Ecto neural progenitor cell (in vitro differentiated cells): ENCODE results near the gene LIMA1.
"Not testable (repeated sequence)": the region's sequence is repeated elsewhere in the genome, so short reads cannot be mapped to it uniquely, and the experiment has no call there.

Source experiments
- DNase-seq: peaks from one replicate; pipeline ENCODE4 v3.0.0-alpha.2; 2018; ENCODE audit warnings: low spot score

LIMA1 gene

DNA sequence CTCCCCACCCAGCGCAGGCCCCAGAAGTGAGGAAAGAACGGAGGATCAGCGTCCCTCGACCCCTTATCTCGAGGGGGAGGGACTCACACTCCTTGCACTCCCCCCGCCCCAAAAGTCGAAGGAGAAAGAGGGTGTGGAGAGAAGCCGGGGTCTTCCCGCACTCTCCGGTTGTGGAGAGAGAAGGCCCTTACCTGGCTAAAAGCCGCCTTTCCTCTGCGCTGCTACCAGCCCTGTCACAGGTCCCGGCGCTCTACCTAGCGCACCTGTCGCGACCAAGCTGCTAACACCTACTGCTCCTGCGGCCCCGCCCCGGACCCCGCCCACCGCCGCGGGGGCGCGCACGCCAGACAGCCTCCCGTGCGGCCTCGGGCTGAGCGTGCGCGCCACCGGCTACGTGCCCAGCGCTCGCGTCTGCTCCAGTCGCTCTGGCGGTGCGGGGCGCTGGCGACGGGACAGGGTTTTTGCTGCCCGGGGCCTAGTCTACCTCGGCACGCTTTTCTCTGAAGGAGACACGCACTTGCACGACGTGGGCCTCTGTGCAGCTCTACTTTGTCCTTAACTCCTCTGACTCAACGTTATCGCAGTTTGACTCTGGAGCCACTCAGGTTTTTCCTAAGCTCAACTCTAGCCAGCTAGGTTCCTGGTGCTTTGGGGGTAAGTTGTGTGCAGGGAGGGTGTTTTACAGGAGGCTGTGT lies at the start of gene LIMA1:
Gene LIMA1, minus strand, starts transcription at position 292 of the 695 bp plus-strand sequence. CDS start 34,769 bp downstream, outside the sequence.
- DNase-seq, result peak; percentile 94

DNA sequence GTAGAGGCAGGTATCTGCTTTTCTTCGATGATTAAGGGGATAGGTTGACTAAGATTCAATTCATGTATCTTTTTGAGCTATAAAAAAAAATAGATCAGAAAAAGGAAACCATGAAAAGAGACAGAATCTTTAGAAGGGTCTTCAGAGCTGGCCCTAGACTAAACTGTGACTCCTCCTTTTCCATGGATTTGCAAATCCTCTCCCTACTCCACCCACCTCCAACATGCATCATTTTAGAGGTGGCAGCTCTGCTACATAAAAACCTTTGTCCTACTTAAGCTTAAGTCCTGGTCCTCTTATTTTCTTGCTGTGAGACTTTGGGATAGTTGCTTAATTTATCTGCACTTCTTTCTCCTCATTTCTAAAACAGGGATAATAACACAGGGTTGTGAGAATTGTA lies 48.4 kb upstream of the LIMA1 start:
- DNase-seq, result no peak

DNA sequence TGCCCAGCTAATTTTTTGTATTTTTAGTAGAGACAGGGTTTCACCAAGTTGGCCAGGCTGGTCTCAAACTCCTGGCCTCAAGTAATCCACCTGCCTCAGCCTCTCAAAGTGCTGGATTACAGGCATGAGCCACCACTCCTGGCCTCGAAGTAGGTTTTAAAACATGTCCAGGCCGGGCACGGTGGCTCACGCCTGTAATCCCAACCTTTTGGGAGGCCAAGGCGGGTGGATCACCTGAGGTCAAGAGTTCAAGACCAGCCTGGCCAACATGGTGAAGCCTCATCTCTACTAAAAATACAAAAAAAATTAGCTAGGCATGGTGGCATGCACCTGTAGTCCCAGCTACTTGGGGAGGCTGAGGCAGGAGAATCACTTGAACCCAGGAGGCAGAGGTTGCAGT lies 45.3 kb upstream of the LIMA1 start:
- DNase-seq, result not testable (repeated sequence)

DNA sequence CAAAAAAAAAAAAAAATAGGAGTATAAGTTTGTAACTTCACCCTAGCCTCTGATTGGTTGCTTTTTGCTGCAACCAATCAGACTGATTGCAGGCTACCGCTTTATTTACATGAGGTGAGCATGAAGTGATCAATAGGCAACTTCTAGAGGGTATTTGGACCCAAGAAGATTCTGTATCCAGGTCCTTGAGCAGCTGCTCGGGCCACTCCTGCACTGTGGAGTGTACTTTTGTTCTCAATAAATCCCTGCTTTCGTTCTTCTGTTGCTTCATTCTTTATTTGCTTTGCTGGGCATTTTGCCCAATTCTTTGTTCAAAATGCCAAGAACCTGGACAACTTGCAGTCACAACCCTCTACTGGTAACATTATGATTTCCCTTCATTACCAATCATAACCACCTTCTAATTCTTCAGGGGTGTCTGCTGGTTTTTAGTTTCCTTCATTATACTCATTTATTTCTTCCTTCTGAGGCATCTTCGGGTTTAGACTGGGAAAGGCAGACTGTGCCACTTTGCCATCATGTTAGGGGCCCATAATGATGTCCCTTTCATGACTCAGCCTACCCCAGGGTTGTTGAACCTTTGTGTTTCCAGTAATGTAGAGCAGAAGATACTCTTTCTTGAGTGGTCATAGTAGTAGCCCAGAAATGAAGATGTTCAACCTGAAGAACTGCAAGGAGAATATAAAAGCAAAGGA lies 43.4 kb upstream of the LIMA1 start:
- DNase-seq, result no peak

DNA sequence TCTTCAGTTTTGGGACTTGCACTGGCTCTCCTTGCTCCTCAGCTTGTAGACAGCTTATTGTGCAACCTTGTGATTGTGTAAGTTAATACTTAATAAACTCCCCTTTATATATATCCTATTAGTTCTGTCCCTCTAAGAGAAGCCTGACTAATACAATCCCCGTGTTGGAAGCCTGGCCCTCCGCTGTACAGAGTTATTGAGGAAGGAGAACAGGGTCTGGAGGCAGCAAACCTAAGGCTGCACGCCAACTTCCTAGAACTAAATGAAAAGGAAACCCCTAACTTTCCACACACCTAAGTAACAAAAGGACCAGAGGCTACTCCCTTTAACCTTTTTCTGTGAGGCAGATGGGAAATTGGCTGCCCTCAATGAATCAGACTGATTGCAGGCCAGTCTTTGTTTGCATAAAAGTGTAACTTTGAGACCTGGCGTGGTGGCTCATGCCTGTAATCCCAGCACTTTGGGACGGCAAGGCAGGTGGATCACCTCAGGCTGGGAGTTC lies 42.6 kb upstream of the LIMA1 start:
- DNase-seq, result no peak

DNA sequence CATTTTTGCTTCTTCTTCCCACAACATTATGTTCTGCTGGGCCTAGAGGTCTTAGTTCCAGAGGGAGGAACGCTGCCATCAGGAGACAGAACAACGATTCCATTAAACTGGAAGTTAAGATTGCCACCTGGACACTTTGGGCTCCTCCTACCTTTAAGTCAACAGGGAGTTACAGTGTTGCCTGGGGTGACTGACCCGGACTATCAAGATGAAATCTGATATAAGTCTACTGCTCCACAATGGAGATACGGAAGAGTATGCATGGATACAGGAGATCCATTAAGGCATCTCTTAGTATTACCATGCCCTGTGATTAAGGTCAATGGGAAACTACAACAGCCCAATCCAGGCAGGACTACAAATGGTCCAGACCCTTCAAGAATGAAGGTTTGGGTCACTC lies 41.5 kb upstream of the LIMA1 start:
- not testable (repeated sequence) for DNase-seq

DNA sequence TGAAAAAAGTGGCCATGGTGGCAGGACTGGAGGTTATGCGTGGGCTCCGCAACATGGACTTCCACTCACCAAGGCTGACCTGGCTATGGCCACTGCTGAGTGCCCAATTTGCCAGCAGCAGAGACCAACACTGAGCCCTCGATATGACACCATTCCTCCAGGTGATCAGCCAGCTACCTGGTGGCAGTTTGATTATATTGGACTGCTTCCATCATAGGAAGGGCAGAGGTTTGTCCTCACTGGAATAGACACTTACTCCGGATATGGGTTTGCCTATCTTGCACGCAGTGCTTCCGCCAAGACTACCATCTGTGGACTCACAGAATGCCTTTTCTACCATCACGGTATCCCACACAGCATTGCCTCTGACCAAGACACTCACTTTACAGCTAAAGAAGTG lies 40.8 kb upstream of the LIMA1 start:
- not testable (repeated sequence) for DNase-seq

DNA sequence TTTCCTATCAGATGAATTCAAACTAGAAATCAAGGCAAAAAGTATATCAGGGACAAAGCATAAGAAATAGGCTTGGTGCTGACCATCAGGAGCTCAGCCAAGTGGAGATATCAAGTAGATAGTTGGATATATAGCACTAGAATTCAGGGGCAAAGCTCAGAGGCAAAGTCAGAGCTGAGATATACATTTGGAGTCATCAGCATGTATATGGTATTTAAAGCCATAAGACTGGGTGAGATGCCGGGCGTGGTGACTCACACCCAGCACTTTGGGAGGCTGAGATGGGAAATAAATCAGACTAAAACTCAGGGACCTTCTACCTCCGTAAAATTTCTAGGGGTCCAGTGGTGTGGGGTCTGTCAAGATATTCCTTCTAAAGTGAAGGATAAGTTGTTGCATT lies 38.9 kb upstream of the LIMA1 start:
- no peak for DNase-seq

DNA sequence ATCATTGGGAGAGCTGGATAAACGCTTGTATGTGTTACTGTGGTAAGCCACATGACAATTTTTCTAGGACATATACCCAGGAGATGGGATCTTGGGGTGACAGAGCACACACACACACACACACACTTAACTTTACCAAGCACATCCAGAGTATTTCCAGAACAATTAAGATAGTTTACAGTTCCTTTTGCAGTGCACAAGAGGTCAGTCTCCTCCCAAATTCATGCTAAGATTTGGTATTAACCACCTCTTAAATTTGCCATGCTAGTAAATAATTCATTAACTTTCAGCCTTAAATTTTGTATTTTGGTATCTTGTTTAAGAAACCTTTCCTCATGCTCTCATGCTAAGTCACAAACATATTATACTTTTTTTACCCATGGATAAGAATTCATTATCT lies 33.9 kb upstream of the LIMA1 start:
- DNase-seq, result no peak

DNA sequence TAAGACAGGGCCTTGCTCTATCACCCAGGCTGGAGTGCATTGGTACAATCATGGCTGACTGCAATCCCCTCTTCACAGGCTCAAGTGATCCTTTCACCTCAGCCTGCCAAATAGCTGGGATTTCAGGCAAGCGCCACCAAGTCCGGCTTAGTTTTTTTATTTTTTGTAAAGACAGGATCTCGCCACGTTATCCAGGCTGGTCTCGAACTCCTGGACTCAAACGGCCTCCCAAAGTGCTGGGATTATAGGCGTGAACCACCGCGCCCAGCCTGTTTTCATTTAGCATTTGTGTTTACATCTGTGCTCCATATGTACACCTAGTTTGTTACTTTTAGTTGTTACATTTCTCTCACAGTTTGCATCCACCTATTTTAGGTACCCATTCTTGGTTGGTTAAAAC lies 32.5 kb upstream of the LIMA1 start:
- DNase-seq, result no peak

DNA sequence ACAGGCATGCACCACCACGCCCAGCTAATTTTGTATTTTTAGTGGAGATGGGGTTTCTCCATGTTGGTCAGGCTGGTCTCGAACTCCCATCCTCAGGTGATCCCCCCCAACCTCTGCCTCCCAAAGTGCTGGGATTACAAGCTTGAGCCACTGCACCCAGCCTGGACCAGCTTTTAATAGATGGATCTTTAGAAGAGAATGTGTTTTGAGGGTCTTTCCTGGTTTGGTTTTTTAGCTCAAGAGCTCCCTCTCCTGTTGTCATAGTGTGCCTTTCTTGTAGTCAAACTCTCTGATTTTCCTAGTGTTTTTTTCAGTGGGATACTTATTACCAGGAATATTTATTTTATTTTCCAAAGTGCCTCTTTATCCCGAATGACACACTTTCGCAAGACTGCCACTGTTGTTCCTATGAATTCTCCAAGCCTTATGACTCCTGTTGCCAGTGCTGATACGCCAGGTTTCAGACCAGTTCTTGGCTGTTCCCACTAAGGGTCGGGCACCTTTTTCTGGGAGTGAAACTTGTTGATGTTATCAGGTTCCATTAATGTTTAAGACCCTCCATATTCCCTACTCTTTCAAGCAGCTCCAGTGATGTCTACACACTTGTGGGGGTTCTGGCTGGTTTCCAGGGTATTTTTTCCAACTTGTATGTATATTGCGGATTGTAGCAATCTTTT lies 31.5 kb upstream of the LIMA1 start:
- DNase-seq, result no peak

DNA sequence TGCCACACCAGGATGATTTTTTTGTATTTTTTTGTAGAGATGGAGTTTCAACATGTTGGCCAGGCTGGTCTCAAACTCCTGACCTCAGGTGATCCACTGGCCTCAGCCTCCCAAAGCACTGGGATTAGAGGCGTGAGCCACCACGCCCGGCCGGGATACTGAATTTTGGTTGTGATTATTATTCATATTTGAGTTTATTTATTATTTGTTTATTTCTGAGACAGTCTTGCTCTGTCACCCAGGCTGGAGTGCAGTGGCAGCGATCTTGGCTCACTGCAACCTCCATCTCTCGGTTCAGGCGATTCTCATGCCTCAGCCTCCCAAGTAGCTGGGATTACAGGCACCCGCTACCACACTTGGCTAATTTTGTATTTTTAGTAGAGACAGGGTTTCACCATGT lies 30.7 kb upstream of the LIMA1 start:
- not testable (repeated sequence) for DNase-seq

DNA sequence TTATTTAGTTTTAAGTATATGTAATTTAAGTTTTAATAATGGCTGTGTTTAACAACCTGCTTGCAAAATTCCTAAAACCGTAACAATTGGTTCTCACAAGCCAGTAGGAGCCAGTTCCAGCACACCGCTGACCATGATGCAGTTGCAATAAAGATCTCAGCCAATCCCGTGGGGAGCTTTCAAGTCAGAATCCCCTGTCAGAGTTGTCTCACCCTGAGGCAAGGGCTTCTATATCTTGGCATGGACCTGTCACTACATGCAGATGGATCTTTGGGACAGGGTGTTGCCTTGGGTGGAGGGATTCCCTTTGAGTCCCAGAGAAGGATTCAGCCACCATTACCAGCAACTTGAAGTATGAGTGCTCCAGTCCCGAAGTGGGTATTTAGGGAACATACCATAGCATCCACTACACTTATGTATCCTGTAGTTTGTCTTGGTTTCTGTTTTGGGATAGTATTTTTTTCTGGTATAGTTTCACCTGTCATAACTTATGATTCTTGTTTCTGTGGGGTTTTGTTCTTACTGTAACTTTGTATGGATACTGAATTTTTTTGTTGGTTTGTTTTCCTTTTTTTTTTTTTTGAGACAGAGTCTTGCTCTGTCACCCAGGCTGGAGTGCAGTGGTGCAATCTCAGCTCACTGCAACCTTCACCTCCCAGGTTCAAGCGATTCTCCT lies 30.1 kb upstream of the LIMA1 start:
- DNase-seq, result no peak

DNA sequence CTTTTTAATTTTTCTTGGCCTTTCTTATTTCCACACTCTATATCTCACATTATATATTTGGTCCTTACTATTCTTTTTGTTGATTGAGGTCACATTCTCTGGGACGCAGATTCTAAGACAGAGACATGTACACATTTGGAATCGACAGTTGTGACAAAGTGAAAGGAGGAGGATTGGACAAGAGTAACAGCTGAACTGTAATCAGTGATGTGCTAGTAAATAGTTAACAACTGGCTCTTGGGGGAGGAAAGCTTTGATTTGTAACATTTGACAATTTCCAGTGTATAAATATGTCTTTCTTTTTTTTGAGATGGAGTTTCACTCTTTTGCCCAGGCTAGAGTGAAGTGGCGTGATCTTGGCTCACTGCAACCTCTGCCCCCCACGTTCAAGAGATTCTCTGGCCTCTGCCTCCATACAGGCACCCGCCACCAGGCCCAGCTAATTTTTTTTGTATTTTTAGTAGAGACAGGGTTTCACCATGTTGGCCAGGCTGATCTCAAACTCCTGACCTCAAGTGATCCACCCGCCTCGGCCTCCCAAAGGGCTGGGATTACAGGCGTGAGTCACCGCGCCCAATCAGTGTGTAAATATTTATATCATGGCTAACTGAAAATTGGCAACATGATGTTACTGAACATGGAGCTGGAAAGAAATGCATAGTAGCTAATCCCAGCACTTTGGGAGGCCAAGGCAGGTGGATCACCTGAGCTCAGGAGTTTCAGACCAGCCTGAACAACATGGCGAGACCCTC lies 28.7 kb upstream of the LIMA1 start:
- not testable (repeated sequence) for DNase-seq

DNA sequence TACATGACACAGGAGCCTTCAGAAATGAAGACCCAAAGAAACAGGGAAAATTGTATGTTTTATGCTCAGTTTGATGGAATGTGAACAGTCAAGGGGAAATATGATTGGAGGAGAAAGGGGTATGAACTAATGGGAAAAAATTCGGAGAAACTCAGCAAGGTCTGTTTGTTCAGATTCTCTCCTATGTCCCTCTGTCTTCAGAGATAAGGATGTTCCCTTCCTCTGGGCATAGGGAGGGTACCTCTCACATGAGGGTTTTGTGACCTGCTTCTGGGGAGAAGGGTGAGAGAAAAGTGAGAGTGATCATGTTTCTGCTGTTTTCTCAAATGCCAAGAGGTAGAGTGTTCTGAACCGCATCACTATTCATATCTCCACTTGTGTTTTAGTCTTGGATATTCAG lies 26.6 kb upstream of the LIMA1 start:
- DNase-seq, result no peak

DNA sequence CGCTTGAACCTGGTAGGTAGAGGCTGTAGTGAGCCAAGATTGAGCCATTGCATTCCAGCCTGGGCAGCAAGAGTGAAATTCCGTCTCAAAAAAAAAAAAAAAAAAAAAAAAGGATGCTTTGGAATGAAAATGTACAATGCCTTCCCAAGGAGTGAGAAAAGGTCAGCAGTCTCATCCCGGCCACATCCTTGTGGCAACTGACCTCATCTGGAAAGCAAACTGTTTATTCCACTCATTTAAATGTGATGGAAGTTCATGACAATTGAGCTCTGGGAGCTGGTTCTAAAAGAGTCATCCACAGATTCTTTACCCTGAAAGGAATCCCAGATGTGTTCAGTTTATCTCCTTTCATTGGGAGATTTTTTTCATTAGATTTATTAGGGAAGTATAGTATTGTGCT lies 19.4 kb upstream of the LIMA1 start:
- no peak for DNase-seq

DNA sequence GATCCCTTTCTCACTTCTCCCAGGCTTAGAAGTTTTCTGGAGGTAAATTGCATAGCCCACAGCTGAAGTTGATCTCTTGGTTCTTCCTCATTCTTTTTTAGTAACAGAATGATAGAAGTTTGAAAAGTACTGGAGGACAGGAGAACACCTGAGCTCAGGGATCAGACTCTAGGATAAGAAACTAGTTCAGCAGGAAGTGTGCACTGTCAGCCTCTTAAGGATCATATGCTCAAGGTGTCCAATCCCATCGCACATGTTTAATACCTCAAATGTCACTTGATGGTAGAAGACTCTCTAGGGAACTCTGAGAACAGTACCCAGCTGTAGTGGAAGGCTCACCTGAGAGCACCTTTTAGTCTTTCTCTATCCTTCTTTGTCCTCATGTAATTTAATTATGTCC lies 14.7 kb upstream of the LIMA1 start:
- DNase-seq, result no peak

DNA sequence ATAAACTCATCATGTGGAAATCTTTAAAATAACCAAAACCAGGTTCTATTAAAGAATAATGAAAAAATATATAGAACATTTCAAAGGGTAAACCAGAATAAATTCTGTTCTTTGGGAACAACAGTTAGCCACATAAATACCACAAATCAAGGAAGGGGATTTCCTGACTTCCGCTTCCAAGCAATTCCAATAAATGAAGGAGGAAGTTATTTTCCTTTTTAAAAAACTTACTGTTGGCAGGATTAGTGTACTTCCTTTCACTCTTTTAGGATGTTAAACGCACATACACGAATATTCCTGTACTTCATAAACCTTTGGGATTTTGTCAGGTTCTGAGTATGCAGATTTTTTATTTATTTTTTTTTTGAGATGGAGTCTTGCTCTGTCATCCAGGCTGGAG lies 13.7 kb upstream of the LIMA1 start:
- DNase-seq, result no peak

DNA sequence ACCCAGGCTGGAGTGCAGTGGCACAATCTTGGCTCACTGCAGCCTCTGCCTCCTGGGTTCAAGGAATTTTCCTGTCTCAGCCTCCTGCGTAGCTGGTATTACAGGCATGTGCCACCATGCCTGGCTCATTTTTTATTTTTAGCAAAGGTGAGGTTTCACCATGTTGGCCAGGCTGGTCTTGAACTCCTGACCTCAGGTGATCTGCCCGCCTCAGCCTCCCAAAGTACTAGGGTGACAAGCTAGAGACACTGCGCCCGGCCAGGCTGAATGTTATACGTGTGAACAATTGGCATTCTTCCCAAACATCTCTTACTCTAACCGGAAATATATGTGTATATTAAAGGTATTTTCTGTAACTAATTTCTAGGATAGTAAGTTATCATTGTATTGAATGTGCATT lies 13.2 kb upstream of the LIMA1 start:
- DNase-seq, result no peak

DNA sequence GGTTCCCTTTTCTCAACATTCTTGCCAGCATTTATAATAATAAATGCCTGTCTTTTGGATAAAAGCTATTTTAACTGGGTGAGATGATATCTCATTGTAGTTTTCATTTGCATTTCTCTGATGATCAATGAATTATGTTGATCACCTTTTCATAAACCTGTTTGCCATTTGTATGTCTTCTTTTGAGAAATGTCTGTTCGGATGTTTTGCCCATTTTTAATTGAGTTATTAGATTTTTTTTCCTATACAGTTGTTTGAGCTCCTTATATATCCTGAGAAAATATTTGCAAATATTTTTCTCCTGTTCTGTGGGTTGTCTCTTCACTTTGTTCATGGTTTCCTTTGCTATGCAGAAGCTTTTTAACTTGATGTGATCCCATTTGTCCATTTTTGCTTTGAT lies 8.1 kb upstream of the LIMA1 start:
- no peak for DNase-seq

DNA sequence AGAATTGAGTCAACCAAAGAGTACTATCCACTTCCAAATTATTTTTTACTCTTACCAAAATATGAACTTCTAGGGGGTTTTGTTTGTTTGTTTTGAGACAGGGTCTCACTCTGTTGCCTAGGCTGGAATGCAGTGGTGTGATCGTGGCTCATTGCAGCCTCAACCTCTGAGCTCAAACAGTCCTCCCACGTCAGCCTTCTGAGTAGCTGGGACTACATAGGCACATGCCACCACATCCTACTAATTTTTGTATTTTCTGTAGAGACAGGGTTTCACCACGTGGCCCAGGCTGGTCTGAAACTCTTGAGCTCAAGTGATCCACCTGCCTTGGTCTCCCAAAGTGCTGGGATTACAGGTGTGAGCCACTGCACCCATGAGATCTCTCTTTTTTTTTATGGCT lies 7.4 kb upstream of the LIMA1 start:
- DNase-seq, result not testable (repeated sequence)

DNA sequence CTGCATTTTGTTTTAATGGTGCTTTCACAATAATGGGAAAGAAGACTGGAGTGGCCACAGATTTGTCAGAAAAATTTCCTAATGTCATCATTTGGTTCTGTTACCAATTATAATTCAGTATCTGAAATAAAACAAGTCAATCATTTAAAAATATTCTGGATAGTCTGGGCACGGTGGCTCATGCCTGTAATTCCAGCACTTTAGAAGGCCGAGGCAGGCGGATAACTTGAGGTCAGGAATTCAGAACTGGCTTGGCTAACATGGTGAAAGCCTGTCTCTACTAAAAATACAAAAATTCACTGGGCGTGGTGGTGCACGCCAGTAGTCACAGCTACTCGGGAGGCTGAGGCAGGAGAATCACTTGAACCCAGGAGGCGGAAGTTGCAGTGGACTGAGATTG lies 4.0 kb upstream of the LIMA1 start:
- no peak for DNase-seq
